Measurements from ENCODE around the gene FRMPD2.
A peak's percentile ranks its signal among the peaks of the same experiment; 100 is the strongest.

The FRMPD2 gene

DNA sequence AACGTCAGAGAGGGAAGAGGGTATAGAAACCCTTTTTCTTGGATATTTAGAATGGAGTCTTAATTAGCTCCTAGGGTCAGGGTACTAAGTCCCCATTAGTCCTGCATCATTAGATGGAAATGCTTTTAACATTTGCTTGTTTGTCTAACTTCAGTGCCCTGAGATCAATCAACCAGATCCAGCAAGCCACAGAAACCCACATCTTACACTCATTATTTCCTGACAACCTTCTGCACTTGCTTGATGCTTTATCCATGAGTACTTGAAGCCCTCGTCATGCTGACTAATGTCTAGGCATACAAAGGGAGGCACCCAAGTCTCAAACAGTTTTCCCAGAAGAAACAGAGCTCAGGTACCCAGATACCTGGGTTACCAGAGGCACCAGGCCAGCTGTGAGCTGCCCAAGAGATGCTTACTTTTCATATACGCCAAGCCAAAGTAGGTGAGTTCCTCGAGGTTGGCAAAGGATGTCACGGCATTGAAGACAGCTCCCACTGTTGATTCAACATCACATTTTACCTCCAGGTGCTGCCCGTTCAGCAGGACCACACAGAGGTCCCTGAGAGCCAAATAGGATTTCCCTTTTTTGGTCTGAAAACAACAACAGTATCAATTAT is 42.7 kb downstream of the FRMPD2 start:
- H3K4me3 ChIP-seq (ENCODE audit: low read depth, low read length): no peak overlapping the region
- no peak for DNase-seq (ENCODE audit: low read depth)
- TF ChIP-seq, protein P1, sequence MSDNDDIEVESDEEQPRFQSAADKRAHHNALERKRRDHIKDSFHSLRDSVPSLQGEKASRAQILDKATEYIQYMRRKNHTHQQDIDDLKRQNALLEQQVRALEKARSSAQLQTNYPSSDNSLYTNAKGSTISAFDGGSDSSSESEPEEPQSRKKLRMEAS (IDR thresholded peaks at IDR 0.05; ENCODE audit: low read depth, low read length): no peak
- TF ChIP-seq, protein P2, sequence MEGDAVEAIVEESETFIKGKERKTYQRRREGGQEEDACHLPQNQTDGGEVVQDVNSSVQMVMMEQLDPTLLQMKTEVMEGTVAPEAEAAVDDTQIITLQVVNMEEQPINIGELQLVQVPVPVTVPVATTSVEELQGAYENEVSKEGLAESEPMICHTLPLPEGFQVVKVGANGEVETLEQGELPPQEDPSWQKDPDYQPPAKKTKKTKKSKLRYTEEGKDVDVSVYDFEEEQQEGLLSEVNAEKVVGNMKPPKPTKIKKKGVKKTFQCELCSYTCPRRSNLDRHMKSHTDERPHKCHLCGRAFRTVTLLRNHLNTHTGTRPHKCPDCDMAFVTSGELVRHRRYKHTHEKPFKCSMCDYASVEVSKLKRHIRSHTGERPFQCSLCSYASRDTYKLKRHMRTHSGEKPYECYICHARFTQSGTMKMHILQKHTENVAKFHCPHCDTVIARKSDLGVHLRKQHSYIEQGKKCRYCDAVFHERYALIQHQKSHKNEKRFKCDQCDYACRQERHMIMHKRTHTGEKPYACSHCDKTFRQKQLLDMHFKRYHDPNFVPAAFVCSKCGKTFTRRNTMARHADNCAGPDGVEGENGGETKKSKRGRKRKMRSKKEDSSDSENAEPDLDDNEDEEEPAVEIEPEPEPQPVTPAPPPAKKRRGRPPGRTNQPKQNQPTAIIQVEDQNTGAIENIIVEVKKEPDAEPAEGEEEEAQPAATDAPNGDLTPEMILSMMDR (IDR thresholded peaks at IDR 0.05; ENCODE audit: low read depth, low read length): no peak
- no peak for TF ChIP-seq MYC (IDR thresholded peaks at IDR 0.05; ENCODE audit: low read depth, low read length)
- TF ChIP-seq POLR2A (IDR thresholded peaks at IDR 0.05; ENCODE audit: extremely low read depth, insufficient read length): no peak

DNA sequence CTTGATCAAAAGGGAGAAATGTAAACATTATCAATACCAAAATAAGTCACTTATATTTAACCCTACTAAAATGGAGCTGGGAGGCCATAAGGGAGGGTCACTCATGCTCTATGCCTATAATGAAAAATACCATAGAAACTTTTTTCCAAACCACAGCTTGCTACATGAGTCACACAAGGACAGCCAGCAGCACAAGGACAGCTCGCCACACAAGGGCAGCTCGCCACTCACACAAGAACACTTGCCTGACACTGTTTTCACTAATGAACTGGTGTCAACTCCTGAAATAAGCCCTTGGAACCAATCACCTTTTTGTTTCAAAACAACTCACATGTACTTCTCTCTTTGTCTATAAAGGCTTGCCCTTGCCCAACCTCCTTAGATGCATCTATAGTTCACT is 43.3 kb downstream of the FRMPD2 start:
- no peak overlapping the region for H3K4me3 ChIP-seq (ENCODE audit: low read depth, low read length)
- peak; percentile 15 for DNase-seq (ENCODE audit: low read depth)
- TF ChIP-seq, protein P1 (IDR thresholded peaks at IDR 0.05; ENCODE audit: low read depth, low read length): no peak
- no peak for TF ChIP-seq POLR2A (IDR thresholded peaks at IDR 0.05; ENCODE audit: extremely low read depth, insufficient read length)
- TF ChIP-seq, protein P2 (IDR thresholded peaks at IDR 0.05; ENCODE audit: low read depth, low read length): no peak
- TF ChIP-seq MYC (IDR thresholded peaks at IDR 0.05; ENCODE audit: low read depth, low read length): no peak

DNA sequence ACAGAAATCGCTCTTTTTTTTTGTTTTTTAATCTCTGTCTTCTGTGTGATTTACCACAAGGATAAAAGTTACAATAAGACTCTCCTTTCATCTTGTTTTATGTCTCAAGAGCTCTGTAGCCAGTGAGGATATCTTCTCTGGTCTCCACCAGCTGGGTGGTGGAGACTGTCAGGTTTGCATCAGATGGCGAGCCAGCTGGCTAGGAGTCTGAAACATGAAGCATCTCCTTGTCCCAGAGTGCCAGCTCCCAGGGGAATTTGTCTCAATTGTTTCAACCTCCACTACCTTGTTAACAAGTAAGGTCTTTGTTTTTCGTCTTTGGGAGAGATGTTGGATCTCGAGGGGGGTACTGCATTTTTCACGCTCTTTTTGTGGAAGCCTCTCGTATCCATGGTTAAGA is 47.3 kb downstream of the FRMPD2 start:
- TF ChIP-seq MYC (IDR thresholded peaks at IDR 0.05; ENCODE audit: low read depth, low read length) (no peak), POLR2A (IDR thresholded peaks at IDR 0.05; ENCODE audit: extremely low read depth, insufficient read length) (no peak)
- TF ChIP-seq, protein P1 (IDR thresholded peaks at IDR 0.05; ENCODE audit: low read depth, low read length): no peak
- TF ChIP-seq, protein P2 (IDR thresholded peaks at IDR 0.05; ENCODE audit: low read depth, low read length): no peak
- no peak overlapping the region for H3K4me3 ChIP-seq (ENCODE audit: low read depth, low read length)
- DNase-seq (ENCODE audit: low read depth): no peak

DNA sequence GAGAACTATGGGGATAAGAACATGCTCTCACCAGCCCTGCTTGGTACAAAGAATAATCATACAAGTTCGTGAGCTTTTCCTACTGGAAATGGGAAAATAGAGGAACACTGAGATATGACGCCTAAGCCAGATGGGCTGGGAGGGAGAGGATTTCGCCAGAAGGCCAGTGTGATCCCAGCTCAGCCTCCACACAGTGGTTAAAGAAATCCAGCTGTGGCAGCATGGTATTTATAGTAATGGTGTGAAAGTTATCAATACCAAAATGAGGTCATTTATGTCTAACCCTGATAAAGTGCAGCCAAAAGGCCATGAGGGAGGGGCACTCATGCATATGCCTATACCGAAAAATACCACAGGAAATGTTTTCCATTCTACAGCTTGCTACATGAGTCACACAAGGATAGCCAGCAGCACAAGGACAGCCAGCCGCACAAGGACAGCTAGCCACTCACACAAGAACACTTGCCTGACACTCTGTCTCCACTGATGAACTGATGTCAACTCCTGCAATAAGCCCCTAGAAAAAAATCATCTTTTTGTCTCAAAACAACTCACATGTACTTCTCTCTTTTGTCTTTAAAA is 49.4 kb downstream of the FRMPD2 start:
- TF ChIP-seq, protein P1 (IDR thresholded peaks at IDR 0.05; ENCODE audit: low read depth, low read length): no peak
- TF ChIP-seq, protein P2 (IDR thresholded peaks at IDR 0.05; ENCODE audit: low read depth, low read length): no peak
- TF ChIP-seq MYC (IDR thresholded peaks at IDR 0.05; ENCODE audit: low read depth, low read length) (no peak), POLR2A (IDR thresholded peaks at IDR 0.05; ENCODE audit: extremely low read depth, insufficient read length) (no peak)
- no peak for DNase-seq (ENCODE audit: low read depth)

DNA sequence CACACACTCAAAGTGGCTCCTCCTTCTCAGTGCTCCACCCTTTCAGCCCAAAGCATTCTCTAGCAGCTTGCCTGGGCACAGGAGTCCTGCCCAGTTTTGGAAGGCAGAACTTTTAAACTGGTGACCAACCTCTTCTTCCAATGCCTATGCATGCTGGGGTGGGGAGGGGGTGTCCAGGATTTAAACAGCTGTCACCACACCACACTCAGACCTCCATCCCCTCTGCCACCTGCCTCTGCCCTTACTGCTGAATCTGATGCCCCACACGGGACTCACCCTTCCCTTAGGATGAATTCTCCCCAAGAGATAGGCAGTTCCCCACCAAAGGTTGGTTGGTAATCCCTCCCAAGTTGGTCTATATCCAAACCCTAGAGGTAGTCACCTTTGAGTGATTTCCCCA is 50.2 kb downstream of the FRMPD2 start:
- TF ChIP-seq, protein P2 (IDR thresholded peaks at IDR 0.05; ENCODE audit: low read depth, low read length): no peak
- TF ChIP-seq POLR2A (IDR thresholded peaks at IDR 0.05; ENCODE audit: extremely low read depth, insufficient read length) (no peak), MYC (IDR thresholded peaks at IDR 0.05; ENCODE audit: low read depth, low read length) (no peak)
- H3K4me3 ChIP-seq (ENCODE audit: low read depth, low read length): no peak overlapping the region
- no peak for DNase-seq (ENCODE audit: low read depth)

More for the DNA sequence above, 49.4 kb downstream of the FRMPD2 start:
- no peak overlapping the region for H3K4me3 ChIP-seq (ENCODE audit: low read depth, low read length)

Data from NB4 (cell line).